ENCODE results near the gene UNC13A. TPM values are rescaled to one million over a fixed set of nuclear protein-coding genes. Genes with fewer than 3 reads are reported as not detected.

UNC13A gene
- total and polyA plus RNA-seq, 2 of the 13 experiments (the other 11 are each of a cell fraction or from before 2014, with no cell fraction given): 0.11 to 0.45 TPM

- no peak for TF ChIP-seq PRDM10 (CRISPR knock-in tag; IDR thresholded peaks at IDR 0.05; ENCODE audit: low read depth)
- no peak for TF ChIP-seq RNF219 (CRISPR knock-in tag; IDR thresholded peaks at IDR 0.05)
- TF ChIP-seq TGIF2 (CRISPR knock-in tag; IDR thresholded peaks at IDR 0.05): 0 out of 2 replicates have a peak, but pooled peaks have one; percentile 15
- no peak for TF ChIP-seq ZNF816 (CRISPR knock-in tag; IDR thresholded peaks at IDR 0.05; ENCODE audit: borderline replicate concordance)
- TF ChIP-seq NR2C2 (CRISPR knock-in tag; IDR thresholded peaks at IDR 0.05; ENCODE audit: borderline replicate concordance): no peak
- no peak for TF ChIP-seq ZFP37 (CRISPR knock-in tag; IDR thresholded peaks at IDR 0.05; ENCODE audit: borderline replicate concordance)
- TF ChIP-seq RFX5 (IDR thresholded peaks at IDR 0.05; ENCODE audit: low read depth, low read length): peak; percentile 52; the same call in 1 of the 2 replicates
- no peak for TF ChIP-seq ATF3 (CRISPR knock-in tag; IDR thresholded peaks at IDR 0.05)
- no peak for TF ChIP-seq RORA (CRISPR knock-in tag; IDR thresholded peaks at IDR 0.05)
- TF ChIP-seq FOSL2 (CRISPR knock-in tag; IDR thresholded peaks at IDR 0.05): no peak
- TF ChIP-seq HCFC1 (IDR thresholded peaks at IDR 0.05; ENCODE audit: low read depth, low read length): no peak
- TF ChIP-seq NR2F1 (CRISPR knock-in tag; IDR thresholded peaks at IDR 0.05): peak in 1 of 2 experiments; percentile 64; a peak in 1 of 4 replicates
- TF ChIP-seq IRF2 (CRISPR knock-in tag; IDR thresholded peaks at IDR 0.05): no peak
- TF ChIP-seq RAD21 (CRISPR knock-in tag; IDR thresholded peaks at IDR 0.05): no peak
- TF ChIP-seq ZBTB3 (CRISPR knock-in tag; IDR thresholded peaks at IDR 0.05; ENCODE audit: borderline replicate concordance, low read depth): no peak
- TF ChIP-seq JUND (CRISPR knock-in tag; IDR thresholded peaks at IDR 0.05): no peak
- no peak for TF ChIP-seq JUNB (CRISPR knock-in tag; IDR thresholded peaks at IDR 0.05; ENCODE audit: borderline replicate concordance)
- TF ChIP-seq ZNF672 (CRISPR knock-in tag; IDR thresholded peaks at IDR 0.05): no peak
- TF ChIP-seq KDM2A (CRISPR knock-in tag; IDR thresholded peaks at IDR 0.05; ENCODE audit: borderline replicate concordance, low read depth): no peak
- TF ChIP-seq ZNF800 (CRISPR knock-in tag; IDR thresholded peaks at IDR 0.05): no peak
- TF ChIP-seq SKI (IDR thresholded peaks at IDR 0.05; ENCODE audit: partially characterized antibody): no peak
- TF ChIP-seq HNRNPLL (IDR thresholded peaks at IDR 0.05; ENCODE audit: low read depth, low read length, poor library complexity, severe bottlenecking): no peak
Measured at GRCh38 chr19:17616961-17617806, 71.0 kb downstream of the UNC13A start (continued).

Measured in HepG2 (cell line).